Tibial artery (tissue), 4 donors: Measurements from ENCODE around the gene SVOPL.

ENCODE experiments used
- DNase-seq, 2 donors: peaks; one replicate each; pipeline ENCODE4 v3.0.0-alpha.2; 2019
- H3K27ac ChIP-seq, 2 donors: fragments of 200-600 bp; sonication (generic) in 1 of 2; 1 replicate in 1 of 2; 2 replicates in 1 of 2; pipeline ENCODE4 v1.5.1; 2018 to 2019; ENCODE audit warnings: mild to moderate bottlenecking in 1 of 2
- H3K27me3 ChIP-seq, 2 donors: fragments of 200-600 bp; sonication (generic) in 1 of 2; one replicate each; pipeline versions ENCODE4 v1.5.1 to v1.6.0; 2016 to 2019
- H3K36me3 ChIP-seq, 3 donors: fragments of 200-600 bp; sonication (generic) in 2 of 3; one replicate each; pipeline ENCODE4 v1.5.1; 2016 to 2019; ENCODE audit warnings: mild to moderate bottlenecking in 2 of 3
- H3K4me1 ChIP-seq, 4 donors: fragments of 200-600 bp; sonication (generic) in 2 of 4; 1 replicate in 3 of 4; 2 replicates in 1 of 4; pipeline ENCODE4 v1.5.1; 2016 to 2019
- H3K4me3 ChIP-seq, 2 donors: fragments of 200-600 bp; sonication (generic) in 1 of 2; 1 replicate in 1 of 2; 2 replicates in 1 of 2; pipeline ENCODE4 v1.5.1; 2018 to 2019; ENCODE audit warnings: mild to moderate bottlenecking in 2 of 2
- H3K9me3 ChIP-seq, 3 donors: fragments of 200-600 bp; sonication (generic) in 1 of 3; one replicate each; pipeline ENCODE4 v1.5.1; 2016 to 2019
- CTCF ChIP-seq, 2 experiments: fragments of 200-600 bp in 1 of 2; fragments of 450-650 bp in 1 of 2; IDR thresholded peaks; one replicate each; pipeline ENCODE4 v1.5.1; 2017 to 2019; ENCODE audit warnings: antibody characterized with exemption in 2 of 2, mild to moderate bottlenecking in 1 of 2, moderate library complexity in 1 of 2
- intact Hi-C: fragments of 100-400 bp; cut with DNase I; formaldehyde crosslinking; loops from one replicate; pipeline ENCODE4 v1.15.0; 2023; ENCODE audit warnings: low total_unique reads

Gene SVOPL

GRCh38 chr7:138613630-138614029 is 87.5 kb downstream of the SVOPL start:
- no peaks in the 10 kb centered on the region for H3K36me3 ChIP-seq
- intact Hi-C loops, result no loop called here
- no peaks in the 10 kb centered on the region for H3K4me1 ChIP-seq
- no peak for DNase-seq
- H3K27ac ChIP-seq, result no peak overlapping the region
- H3K4me3 ChIP-seq, result no peak overlapping the region
- TF ChIP-seq CTCF (IDR thresholded peaks at IDR 0.05), result no peak
- H3K9me3 ChIP-seq, result no peaks in the 10 kb centered on the region
- H3K27me3 ChIP-seq, result no peaks in the 10 kb centered on the region

GRCh38 chr7:138610671-138611170 is 90.4 kb downstream of the SVOPL start:
- H3K27ac ChIP-seq, result no peak overlapping the region
- H3K9me3 ChIP-seq, result no peaks in the 10 kb centered on the region
- intact Hi-C loops, result no loop called here
- H3K27me3 ChIP-seq, result no peaks in the 10 kb centered on the region
- no peaks in the 10 kb centered on the region for H3K36me3 ChIP-seq
- H3K4me3 ChIP-seq, result no peak overlapping the region
- no peak for TF ChIP-seq CTCF (IDR thresholded peaks at IDR 0.05)
- no peaks in the 10 kb centered on the region for H3K4me1 ChIP-seq
- DNase-seq, result no peak

GRCh38 chr7:138608275-138608674 is 92.9 kb downstream of the SVOPL start:
- Histone ChIP-seq H3K9me3 (no peaks in the 10 kb centered on the region), H3K36me3 (no peaks in the 10 kb centered on the region), H3K4me1 (no peaks in the 10 kb centered on the region), H3K27ac (no peak overlapping the region), H3K27me3 (no peaks in the 10 kb centered on the region), H3K4me3 (no peak overlapping the region)
- no peak for DNase-seq
- intact Hi-C loops, result no loop called here
- TF ChIP-seq CTCF (IDR thresholded peaks at IDR 0.05), result no peak

- Histone ChIP-seq H3K36me3 (no peaks in the 10 kb centered on the region), H3K27ac (no peak overlapping the region), H3K4me3 (no peak overlapping the region), H3K4me1 (no peaks in the 10 kb centered on the region), H3K9me3 (no peaks in the 10 kb centered on the region), H3K27me3 (no peaks in the 10 kb centered on the region)
- intact Hi-C loops, result no loop called here
- DNase-seq, result no peak
- no peak for TF ChIP-seq CTCF (IDR thresholded peaks at IDR 0.05)
Measured at GRCh38 chr7:138607216-138608126, 93.7 kb downstream of the SVOPL start.

- H3K4me1 ChIP-seq, result no peaks in the 10 kb centered on the region
Measured at GRCh38 chr7:138606236-138606635, 94.9 kb downstream of the SVOPL start.

More at GRCh38 chr7:138606236-138606635, 94.9 kb downstream of the SVOPL start:
- no peak for TF ChIP-seq CTCF (IDR thresholded peaks at IDR 0.05)
- Histone ChIP-seq H3K36me3 (no peaks in the 10 kb centered on the region), H3K27ac (no peak overlapping the region), H3K9me3 (no peaks in the 10 kb centered on the region), H3K27me3 (no peaks in the 10 kb centered on the region), H3K4me3 (no peak overlapping the region)
- no peak for DNase-seq
- intact Hi-C loops, result no loop called here
